ENCODE measurements around the gene GPATCH1.

The GPATCH1 gene

DNA sequence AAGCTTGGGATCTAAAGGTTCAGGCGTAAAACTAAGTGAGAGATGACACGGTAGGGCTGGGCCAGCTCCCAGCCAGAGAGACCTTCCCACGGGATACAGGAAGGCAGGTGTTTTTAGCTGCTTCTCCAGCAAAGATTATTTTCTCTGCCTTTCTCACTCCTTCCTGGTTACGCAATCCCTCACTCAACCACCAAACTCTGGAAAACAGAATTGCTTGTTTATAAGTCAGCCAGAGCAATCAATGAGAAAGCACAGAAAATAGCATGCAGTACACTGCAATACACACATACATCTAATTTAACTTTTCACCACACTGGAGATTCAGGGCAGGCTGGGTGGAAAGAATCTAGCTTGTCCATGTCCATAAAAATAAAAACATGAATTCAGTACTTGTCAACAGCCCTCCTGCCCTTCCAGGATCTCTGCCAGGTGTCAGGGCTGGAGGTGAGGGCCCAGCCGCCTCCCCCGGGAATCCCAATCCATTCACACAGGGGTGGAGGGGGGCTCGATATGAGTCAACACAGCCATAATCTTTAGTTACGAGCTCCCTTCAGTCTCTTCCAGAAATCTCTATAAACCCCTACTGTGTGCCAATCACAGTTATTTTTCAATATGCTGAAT lies 28.5 kb upstream of the GPATCH1 start:
- no peak overlapping the region for H3K4me3 ChIP-seq (ENCODE audit: low read depth, low read length)
- in situ Hi-C loops (cut with HindIII; ENCODE audit: low sequenced_read_pairs) = no loop called here
- TF ChIP-seq, protein P1, sequence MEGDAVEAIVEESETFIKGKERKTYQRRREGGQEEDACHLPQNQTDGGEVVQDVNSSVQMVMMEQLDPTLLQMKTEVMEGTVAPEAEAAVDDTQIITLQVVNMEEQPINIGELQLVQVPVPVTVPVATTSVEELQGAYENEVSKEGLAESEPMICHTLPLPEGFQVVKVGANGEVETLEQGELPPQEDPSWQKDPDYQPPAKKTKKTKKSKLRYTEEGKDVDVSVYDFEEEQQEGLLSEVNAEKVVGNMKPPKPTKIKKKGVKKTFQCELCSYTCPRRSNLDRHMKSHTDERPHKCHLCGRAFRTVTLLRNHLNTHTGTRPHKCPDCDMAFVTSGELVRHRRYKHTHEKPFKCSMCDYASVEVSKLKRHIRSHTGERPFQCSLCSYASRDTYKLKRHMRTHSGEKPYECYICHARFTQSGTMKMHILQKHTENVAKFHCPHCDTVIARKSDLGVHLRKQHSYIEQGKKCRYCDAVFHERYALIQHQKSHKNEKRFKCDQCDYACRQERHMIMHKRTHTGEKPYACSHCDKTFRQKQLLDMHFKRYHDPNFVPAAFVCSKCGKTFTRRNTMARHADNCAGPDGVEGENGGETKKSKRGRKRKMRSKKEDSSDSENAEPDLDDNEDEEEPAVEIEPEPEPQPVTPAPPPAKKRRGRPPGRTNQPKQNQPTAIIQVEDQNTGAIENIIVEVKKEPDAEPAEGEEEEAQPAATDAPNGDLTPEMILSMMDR (IDR thresholded peaks at IDR 0.05; ENCODE audit: low read depth, low read length, missing control alignments) = no peak
- DNase-seq (ENCODE audit: low read depth) = no peak

DNA sequence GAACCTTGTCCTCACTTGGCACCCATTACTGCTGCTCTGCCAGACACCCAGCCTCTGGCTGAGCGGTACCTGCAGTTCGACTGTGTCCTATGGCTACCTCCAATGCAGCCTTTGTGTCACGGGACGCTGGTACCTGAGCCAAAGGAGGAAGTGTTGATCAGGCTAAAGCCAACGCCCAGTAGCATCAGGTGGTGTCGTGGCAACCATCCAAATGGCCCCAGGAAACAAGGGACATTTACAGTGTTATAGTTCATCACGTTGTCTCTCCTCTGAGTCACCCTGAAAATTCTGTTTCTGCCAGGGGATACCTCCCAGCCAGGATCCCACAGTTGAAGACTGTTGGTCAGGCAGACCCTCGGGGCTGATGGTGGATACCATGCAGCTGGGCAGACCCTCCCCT lies 26.4 kb upstream of the GPATCH1 start:
- no peak for DNase-seq (ENCODE audit: low read depth)
- in situ Hi-C loops (cut with HindIII; ENCODE audit: low sequenced_read_pairs) = no loop called here
- H3K4me3 ChIP-seq (ENCODE audit: low read depth, low read length) = no peak overlapping the region
- TF ChIP-seq, protein P1 (IDR thresholded peaks at IDR 0.05; ENCODE audit: low read depth, low read length, missing control alignments) = no peak

DNA sequence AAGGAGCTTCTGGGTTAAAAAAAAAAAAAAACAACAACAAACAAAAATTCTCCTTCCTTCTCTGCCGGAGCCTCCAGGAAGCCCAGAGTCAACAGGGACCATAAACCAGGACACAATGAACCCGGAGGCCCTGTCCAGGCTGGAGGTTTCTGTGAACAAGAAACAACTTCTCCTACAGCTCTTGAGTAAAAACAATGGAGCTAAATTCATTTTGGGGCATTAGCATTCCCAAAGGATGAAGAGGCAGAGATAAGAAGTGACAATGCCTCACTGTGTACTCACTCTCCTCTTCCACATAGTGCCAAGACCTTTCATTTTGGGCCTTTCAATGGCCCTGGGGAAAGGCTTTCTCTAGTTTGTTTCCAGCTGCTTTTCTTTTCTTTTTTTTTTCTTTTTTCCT lies 25.3 kb upstream of the GPATCH1 start:
- no peak for DNase-seq (ENCODE audit: low read depth)
- no peak overlapping the region for H3K4me3 ChIP-seq (ENCODE audit: low read depth, low read length)
- in situ Hi-C loops (cut with HindIII; ENCODE audit: low sequenced_read_pairs) = no loop called here
- TF ChIP-seq, protein P1 (IDR thresholded peaks at IDR 0.05; ENCODE audit: low read depth, low read length, missing control alignments) = no peak

DNA sequence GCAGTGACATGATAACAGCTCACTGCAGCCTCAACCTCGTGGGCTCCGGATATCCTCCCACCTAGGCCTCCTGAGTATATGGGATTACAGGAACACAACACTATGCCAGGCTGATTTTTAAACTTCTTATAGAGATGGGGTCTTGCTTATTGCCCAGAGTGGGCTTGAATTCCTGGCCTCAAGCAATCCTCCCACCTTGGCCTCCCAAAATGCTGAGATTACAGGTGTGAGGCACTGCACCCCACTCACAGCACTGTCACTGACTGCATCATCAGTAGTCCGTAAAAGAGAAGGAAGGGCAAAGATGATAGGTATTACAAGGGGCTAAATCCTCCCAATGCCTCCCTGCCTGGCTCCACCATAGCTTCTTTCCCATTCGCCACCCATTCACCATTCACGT lies 20.4 kb upstream of the GPATCH1 start:
- no peak overlapping the region for H3K4me3 ChIP-seq (ENCODE audit: low read depth, low read length)
- DNase-seq (ENCODE audit: low read depth) = no peak
- TF ChIP-seq, protein P1 (IDR thresholded peaks at IDR 0.05; ENCODE audit: low read depth, low read length, missing control alignments) = no peak
- in situ Hi-C loops (cut with HindIII; ENCODE audit: low sequenced_read_pairs) = no loop called here

DNA sequence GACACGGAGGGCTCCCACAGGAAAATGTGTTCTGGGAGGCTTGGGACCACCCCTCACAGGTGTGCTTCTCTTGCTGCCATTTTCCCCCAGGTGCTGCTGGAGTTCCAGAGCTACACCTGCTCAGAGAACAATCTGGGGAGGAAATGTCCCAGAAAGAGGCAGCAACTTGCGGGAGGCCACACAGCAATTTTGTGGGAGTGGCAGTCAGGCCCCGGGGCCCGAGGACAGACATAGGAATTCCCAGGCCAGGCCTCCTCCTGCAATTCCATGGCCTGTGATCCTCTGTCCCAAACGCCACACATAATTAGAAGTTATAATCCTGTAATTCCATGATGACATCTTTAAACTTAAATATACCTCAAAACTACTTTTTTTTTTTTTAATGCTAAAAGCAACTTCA lies 18.1 kb upstream of the GPATCH1 start:
- TF ChIP-seq, protein P1 (IDR thresholded peaks at IDR 0.05; ENCODE audit: low read depth, low read length, missing control alignments) = no peak
- no peak overlapping the region for H3K4me3 ChIP-seq (ENCODE audit: low read depth, low read length)
- DNase-seq (ENCODE audit: low read depth) = no peak
- in situ Hi-C loops (cut with HindIII; ENCODE audit: low sequenced_read_pairs) = no loop called here

DNA sequence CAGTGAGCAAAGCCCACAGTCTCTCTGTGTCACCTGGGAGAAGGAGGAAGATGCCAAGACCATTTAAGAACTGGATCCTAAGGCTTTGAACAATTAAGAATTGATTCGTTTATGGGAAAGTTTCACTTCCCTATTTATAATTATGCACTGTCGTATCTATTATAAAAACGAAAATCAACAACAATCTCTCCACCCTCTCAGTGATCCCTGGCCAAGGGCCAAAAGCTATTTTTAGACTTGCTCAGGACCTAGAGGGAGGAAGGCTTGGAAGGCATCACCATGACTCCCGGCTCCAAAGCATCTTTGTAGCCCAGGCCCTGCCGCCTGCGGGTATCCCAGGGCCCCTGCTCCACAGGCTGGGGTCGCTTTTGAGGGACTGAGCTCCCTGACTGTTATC lies 17.6 kb upstream of the GPATCH1 start:
- no peak for DNase-seq (ENCODE audit: low read depth)
- in situ Hi-C loops (cut with HindIII; ENCODE audit: low sequenced_read_pairs) = no loop called here
- peak overlapping the region; percentile 47 for H3K4me3 ChIP-seq (ENCODE audit: low read depth, low read length)
- TF ChIP-seq, protein P1 (IDR thresholded peaks at IDR 0.05; ENCODE audit: low read depth, low read length, missing control alignments) = no peak
